Measurements from ENCODE around the gene SLC35E1. TPM values are rescaled to one million over a fixed set of nuclear protein-coding genes. Genes with fewer than 3 reads are reported as not detected.

The SLC35E1 gene
- total and polyA plus RNA-seq, 2 experiments from 2014 or later = 17.0 to 30.3 TPM

DNA sequence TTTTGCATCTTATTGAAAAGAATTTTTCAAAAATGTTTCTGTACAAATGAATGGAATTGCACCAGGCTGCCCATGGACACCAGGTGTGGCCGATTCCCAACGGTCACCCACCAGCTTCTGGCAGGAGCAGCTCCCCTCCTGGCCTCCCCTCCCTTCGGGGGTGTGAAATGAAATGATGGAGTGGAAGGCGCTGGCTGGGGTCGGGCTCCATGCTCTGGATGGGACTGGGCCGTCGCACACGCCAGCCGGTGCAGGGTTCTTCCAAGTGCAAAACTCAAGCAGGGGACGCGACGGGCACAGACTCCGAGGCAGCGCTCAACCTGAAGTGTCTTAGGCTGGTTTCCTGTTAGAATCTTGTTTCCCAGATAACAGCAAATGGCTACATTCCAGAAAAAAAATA is 54.2 kb downstream of the SLC35E1 start (continued):
- TF ChIP-seq, protein P1, sequence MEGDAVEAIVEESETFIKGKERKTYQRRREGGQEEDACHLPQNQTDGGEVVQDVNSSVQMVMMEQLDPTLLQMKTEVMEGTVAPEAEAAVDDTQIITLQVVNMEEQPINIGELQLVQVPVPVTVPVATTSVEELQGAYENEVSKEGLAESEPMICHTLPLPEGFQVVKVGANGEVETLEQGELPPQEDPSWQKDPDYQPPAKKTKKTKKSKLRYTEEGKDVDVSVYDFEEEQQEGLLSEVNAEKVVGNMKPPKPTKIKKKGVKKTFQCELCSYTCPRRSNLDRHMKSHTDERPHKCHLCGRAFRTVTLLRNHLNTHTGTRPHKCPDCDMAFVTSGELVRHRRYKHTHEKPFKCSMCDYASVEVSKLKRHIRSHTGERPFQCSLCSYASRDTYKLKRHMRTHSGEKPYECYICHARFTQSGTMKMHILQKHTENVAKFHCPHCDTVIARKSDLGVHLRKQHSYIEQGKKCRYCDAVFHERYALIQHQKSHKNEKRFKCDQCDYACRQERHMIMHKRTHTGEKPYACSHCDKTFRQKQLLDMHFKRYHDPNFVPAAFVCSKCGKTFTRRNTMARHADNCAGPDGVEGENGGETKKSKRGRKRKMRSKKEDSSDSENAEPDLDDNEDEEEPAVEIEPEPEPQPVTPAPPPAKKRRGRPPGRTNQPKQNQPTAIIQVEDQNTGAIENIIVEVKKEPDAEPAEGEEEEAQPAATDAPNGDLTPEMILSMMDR (conservative IDR thresholded peaks at IDR 0.05; ENCODE audit: low read depth in 2 of 2) = no peak
- no peak for TF ChIP-seq CREB1 (CRISPR knock-in tag; IDR thresholded peaks at IDR 0.05; ENCODE audit: low read depth)
- TF ChIP-seq ZNF331 (CRISPR knock-in tag; IDR thresholded peaks at IDR 0.05; ENCODE audit: low read depth) = no peak
- TF ChIP-seq, protein P2, sequence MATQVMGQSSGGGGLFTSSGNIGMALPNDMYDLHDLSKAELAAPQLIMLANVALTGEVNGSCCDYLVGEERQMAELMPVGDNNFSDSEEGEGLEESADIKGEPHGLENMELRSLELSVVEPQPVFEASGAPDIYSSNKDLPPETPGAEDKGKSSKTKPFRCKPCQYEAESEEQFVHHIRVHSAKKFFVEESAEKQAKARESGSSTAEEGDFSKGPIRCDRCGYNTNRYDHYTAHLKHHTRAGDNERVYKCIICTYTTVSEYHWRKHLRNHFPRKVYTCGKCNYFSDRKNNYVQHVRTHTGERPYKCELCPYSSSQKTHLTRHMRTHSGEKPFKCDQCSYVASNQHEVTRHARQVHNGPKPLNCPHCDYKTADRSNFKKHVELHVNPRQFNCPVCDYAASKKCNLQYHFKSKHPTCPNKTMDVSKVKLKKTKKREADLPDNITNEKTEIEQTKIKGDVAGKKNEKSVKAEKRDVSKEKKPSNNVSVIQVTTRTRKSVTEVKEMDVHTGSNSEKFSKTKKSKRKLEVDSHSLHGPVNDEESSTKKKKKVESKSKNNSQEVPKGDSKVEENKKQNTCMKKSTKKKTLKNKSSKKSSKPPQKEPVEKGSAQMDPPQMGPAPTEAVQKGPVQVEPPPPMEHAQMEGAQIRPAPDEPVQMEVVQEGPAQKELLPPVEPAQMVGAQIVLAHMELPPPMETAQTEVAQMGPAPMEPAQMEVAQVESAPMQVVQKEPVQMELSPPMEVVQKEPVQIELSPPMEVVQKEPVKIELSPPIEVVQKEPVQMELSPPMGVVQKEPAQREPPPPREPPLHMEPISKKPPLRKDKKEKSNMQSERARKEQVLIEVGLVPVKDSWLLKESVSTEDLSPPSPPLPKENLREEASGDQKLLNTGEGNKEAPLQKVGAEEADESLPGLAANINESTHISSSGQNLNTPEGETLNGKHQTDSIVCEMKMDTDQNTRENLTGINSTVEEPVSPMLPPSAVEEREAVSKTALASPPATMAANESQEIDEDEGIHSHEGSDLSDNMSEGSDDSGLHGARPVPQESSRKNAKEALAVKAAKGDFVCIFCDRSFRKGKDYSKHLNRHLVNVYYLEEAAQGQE (IDR thresholded peaks at IDR 0.05; ENCODE audit: unreplicated experiment) = no peak

DNA sequence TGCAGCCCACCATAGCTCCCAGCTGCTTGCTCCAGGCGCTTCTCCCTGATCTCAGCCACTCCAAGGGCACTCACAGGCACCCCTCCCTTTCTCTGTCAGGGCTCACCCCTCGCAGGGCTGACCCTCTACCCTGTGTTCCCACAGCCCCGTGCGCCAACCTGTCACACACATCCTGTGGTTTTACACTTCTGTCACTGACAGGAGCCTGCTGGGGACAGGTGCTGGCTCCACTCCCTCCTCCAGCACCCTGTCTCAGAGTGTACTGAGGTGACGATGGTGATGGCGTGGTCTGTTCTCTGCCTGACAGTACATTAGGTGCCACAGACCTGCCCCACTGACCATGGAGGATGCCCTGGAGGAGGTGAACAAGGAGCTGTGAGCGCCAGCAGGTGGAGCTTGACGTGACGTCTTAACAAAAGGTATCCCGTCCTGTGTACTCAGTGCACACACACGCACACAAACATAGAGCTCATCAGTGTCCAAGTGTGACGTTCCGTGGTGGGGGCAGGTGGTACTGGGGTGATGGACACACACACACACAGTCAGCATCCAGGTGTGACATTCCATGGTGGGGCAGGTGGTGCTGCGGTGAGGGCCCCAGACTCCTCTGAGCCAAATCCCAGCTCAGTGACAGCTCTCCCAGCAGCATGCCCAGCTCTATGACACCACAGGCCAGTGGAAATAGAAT is 55.1 kb downstream of the SLC35E1 start:
- no peak overlapping the region for H3K4me2 ChIP-seq
- no peak for ATAC-seq
- Mint-ChIP-seq H3K36me3 (ENCODE audit: low read depth) (peaks cover 53% of the 10 kb centered on the region), H3K4me1 (no peaks in the 10 kb centered on the region), H3K4me3 (no peak overlapping the region), H3K27ac (no peak overlapping the region), H3K27me3 (ENCODE audit: insufficient read depth, low read depth, poor library complexity) (peaks cover 11% of the 10 kb centered on the region), H3K9me3 (no peaks in the 10 kb centered on the region; the same call in 2 of the 3 replicates)
- no peaks in the 10 kb centered on the region for H3K27me3 ChIP-seq (ENCODE audit: insufficient read depth)
- DNase-seq (ENCODE audit: low spot score) = no peak
- H3K9me2 ChIP-seq (ENCODE audit: insufficient read depth) = no peaks in the 10 kb centered on the region
- no peak overlapping the region for H2AFZ ChIP-seq
- peaks cover 20% of the 10 kb centered on the region for H3F3A ChIP-seq (replicated peaks; ENCODE audit: low read depth)
- H3K79me2 ChIP-seq (replicated peaks; ENCODE audit: insufficient read depth) = no peaks in the 10 kb centered on the region
- H3K36me3 ChIP-seq (ENCODE audit: insufficient read depth) = peaks cover 16% of the 10 kb centered on the region
- H3K4me1 ChIP-seq (ENCODE audit: insufficient read depth) = no peaks in the 10 kb centered on the region
- no peak overlapping the region for H3K27ac ChIP-seq (ENCODE audit: low read depth)
- no peak overlapping the region for H3K4me3 ChIP-seq
- peaks cover 12% of the 10 kb centered on the region for H4K20me1 ChIP-seq (replicated peaks; ENCODE audit: insufficient read depth)
- TF ChIP-seq POLR2AphosphoS5 (IDR thresholded peaks at IDR 0.05; ENCODE audit: low read depth) = no peak
- no peak for TF ChIP-seq ZNF114 (CRISPR knock-in tag; IDR thresholded peaks at IDR 0.05)
- TF ChIP-seq ZNF331 (CRISPR knock-in tag; IDR thresholded peaks at IDR 0.05; ENCODE audit: low read depth) = no peak
- TF ChIP-seq, protein P3, sequence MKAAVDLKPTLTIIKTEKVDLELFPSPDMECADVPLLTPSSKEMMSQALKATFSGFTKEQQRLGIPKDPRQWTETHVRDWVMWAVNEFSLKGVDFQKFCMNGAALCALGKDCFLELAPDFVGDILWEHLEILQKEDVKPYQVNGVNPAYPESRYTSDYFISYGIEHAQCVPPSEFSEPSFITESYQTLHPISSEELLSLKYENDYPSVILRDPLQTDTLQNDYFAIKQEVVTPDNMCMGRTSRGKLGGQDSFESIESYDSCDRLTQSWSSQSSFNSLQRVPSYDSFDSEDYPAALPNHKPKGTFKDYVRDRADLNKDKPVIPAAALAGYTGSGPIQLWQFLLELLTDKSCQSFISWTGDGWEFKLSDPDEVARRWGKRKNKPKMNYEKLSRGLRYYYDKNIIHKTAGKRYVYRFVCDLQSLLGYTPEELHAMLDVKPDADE (IDR thresholded peaks at IDR 0.05) = no peak
- TF ChIP-seq CREB1 (CRISPR knock-in tag; IDR thresholded peaks at IDR 0.05; ENCODE audit: low read depth) = no peak
- TF ChIP-seq JUNB (IDR thresholded peaks at IDR 0.05; ENCODE audit: unreplicated experiment) = no peak
- no peak for TF ChIP-seq STAT1 (IDR thresholded peaks at IDR 0.05; ENCODE audit: unreplicated experiment)
- no peak for TF ChIP-seq NANOG (IDR thresholded peaks at IDR 0.05; ENCODE audit: borderline replicate concordance)
- TF ChIP-seq EZH2phosphoT487 (IDR thresholded peaks at IDR 0.05; ENCODE audit: unreplicated experiment) = no peak
- TF ChIP-seq, protein P4, sequence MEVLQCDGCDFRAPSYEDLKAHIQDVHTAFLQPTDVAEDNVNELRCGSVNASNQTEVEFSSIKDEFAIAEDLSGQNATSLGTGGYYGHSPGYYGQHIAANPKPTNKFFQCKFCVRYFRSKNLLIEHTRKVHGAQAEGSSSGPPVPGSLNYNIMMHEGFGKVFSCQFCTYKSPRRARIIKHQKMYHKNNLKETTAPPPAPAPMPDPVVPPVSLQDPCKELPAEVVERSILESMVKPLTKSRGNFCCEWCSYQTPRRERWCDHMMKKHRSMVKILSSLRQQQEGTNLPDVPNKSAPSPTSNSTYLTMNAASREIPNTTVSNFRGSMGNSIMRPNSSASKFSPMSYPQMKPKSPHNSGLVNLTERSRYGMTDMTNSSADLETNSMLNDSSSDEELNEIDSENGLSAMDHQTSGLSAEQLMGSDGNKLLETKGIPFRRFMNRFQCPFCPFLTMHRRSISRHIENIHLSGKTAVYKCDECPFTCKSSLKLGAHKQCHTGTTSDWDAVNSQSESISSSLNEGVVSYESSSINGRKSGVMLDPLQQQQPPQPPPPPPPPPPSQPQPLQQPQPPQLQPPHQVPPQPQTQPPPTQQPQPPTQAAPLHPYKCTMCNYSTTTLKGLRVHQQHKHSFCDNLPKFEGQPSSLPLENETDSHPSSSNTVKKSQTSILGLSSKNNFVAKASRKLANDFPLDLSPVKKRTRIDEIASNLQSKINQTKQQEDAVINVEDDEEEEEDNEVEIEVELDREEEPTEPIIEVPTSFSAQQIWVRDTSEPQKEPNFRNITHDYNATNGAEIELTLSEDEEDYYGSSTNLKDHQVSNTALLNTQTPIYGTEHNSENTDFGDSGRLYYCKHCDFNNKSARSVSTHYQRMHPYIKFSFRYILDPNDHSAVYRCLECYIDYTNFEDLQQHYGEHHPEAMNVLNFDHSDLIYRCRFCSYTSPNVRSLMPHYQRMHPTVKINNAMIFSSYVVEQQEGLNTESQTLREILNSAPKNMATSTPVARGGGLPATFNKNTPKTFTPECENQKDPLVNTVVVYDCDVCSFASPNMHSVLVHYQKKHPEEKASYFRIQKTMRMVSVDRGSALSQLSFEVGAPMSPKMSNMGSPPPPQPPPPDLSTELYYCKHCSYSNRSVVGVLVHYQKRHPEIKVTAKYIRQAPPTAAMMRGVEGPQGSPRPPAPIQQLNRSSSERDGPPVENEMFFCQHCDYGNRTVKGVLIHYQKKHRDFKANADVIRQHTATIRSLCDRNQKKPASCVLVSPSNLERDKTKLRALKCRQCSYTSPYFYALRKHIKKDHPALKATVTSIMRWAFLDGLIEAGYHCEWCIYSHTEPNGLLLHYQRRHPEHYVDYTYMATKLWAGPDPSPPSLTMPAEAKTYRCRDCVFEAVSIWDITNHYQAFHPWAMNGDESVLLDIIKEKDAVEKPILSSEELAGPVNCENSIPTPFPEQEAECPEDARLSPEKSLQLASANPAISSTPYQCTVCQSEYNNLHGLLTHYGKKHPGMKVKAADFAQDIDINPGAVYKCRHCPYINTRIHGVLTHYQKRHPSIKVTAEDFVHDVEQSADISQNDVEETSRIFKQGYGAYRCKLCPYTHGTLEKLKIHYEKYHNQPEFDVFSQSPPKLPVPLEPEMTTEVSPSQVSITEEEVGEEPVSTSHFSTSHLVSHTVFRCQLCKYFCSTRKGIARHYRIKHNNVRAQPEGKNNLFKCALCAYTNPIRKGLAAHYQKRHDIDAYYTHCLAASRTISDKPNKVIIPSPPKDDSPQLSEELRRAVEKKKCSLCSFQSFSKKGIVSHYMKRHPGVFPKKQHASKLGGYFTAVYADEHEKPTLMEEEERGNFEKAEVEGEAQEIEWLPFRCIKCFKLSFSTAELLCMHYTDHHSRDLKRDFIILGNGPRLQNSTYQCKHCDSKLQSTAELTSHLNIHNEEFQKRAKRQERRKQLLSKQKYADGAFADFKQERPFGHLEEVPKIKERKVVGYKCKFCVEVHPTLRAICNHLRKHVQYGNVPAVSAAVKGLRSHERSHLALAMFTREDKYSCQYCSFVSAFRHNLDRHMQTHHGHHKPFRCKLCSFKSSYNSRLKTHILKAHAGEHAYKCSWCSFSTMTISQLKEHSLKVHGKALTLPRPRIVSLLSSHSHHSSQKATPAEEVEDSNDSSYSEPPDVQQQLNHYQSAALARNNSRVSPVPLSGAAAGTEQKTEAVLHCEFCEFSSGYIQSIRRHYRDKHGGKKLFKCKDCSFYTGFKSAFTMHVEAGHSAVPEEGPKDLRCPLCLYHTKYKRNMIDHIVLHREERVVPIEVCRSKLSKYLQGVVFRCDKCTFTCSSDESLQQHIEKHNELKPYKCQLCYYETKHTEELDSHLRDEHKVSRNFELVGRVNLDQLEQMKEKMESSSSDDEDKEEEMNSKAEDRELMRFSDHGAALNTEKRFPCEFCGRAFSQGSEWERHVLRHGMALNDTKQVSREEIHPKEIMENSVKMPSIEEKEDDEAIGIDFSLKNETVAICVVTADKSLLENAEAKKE (CRISPR knock-in tag; IDR thresholded peaks at IDR 0.05) = no peak
